Sigmoid colon (tissue), 7 donors: ENCODE measurements around the gene MAK. TPM values are rescaled to one million over a fixed set of nuclear protein-coding genes. Genes with fewer than 3 reads are reported as not detected.
"Not testable (repeated sequence)": the region's sequence is repeated elsewhere in the genome, so short reads cannot be mapped to it uniquely, and the experiment has no call there.

Experiments
- DNase-seq: peaks from one replicate; pipeline ENCODE4 v3.0.0-alpha.2; 2019
- H3K27ac ChIP-seq, 4 donors: fragments of 200-600 bp; sonication (generic); one replicate each; pipeline ENCODE4 v1.5.1; 2016 to 2019; ENCODE audit warnings: mild to moderate bottlenecking in 1 of 4
- H3K27me3 ChIP-seq, 3 donors: fragments of 200-600 bp; sonication (generic); one replicate each; pipeline ENCODE4 v1.5.1; 2019; ENCODE audit warnings: mild to moderate bottlenecking in 1 of 3
- H3K36me3 ChIP-seq, 4 donors: fragments of 200-600 bp; sonication (generic); one replicate each; pipeline ENCODE4 v1.5.1; 2016 to 2019
- H3K4me1 ChIP-seq, 4 donors: fragments of 200-600 bp; sonication (generic); one replicate each; pipeline ENCODE4 v1.5.1; 2017 to 2019
- H3K4me3 ChIP-seq, 4 donors: fragments of 200-600 bp; sonication (generic); one replicate each; pipeline ENCODE4 v1.5.1; 2017 to 2019; ENCODE audit warnings: mild to moderate bottlenecking in 2 of 4, moderate library complexity in 1 of 4
- H3K9me3 ChIP-seq, 4 donors: fragments of 200-600 bp in 3 of 4; sonication (generic) in 3 of 4; one replicate each; pipeline versions ENCODE4 v1.5.1 to v1.6.1; 2013 to 2019
- CTCF ChIP-seq, 4 experiments: fragments of 450-650 bp in 3 of 4; fragments of 200-600 bp in 1 of 4; IDR thresholded peaks; one replicate each; pipeline ENCODE4 v1.5.1; 2016 to 2019; ENCODE audit warnings: antibody characterized with exemption in 4 of 4, mild to moderate bottlenecking in 3 of 4, moderate library complexity in 2 of 4
- EP300 ChIP-seq, 4 donors: sonication (generic); formaldehyde crosslinking; IDR thresholded peaks; one replicate each; pipeline ENCODE4 v1.6.1; 2017; ENCODE audit warnings: antibody characterized with exemption in 4 of 4
- POLR2A ChIP-seq, 2 donors: fragments of 450-650 bp; IDR thresholded peaks; one replicate each; pipeline ENCODE4 v1.6.1; 2016; ENCODE audit warnings: antibody characterized with exemption in 2 of 2, mild to moderate bottlenecking in 2 of 2, moderate library complexity in 2 of 2
- POLR2AphosphoS5 ChIP-seq, 4 donors: sonication (generic); formaldehyde crosslinking; IDR thresholded peaks; one replicate each; pipeline ENCODE4 v1.6.1; 2017; ENCODE audit warnings: antibody characterized with exemption in 4 of 4
- WGBS, 2 donors: extraction: QIAGEN DNeasy Blood & Tissue Kit; methylation state at CpG; one replicate each; pipeline ENCODE4 v1.1.7; 2013; 5-methylcytosine and 5-hydroxymethylcytosine counted together
- intact Hi-C: fragments of 100-400 bp; cut with DNase I; formaldehyde crosslinking; loops from one replicate; pipeline ENCODE4 v1.15.1; 2023
- polyA plus RNA-seq, 3 donors: library from polyadenylated mRNA; stranded (reverse); fragments of 200-250 nt; gene quantifications; one replicate each; pipeline ENCODE4 v1.2.3, GENCODE V29; 2013
- total RNA-seq, 4 donors: library from RNA; depleted of rRNA; stranded (reverse); fragments of >200 nt; gene quantifications; one replicate each; pipeline ENCODE4 v1.1.0, GENCODE V29; 2016
- donor health status: healthy with polysubstance abuse.
- donor health status: Bipolar disorder and iron deficiency.
- donor health status: healthy.

The MAK gene
- under 1 TPM in 1 of 4 donors, not detected in 3; 0.36 TPM for total RNA-seq
- under 1 TPM in 1 of 3 donors, not detected in 2; 0.03 TPM for polyA plus RNA-seq

- Histone ChIP-seq H3K4me3 (peak within 1 kb of the TSS; percentile 35 to 59 (median 54)), H3K9me3 (no peaks in the 10 kb centered on the region), H3K27me3 (peaks cover 9 to 55% (median 35%) of the 10 kb centered on the region in 3 donors), H3K4me1 (peaks cover 0 to 20% (median 18%) of the 10 kb centered on the region in 4 donors), H3K27ac (peak within 1 kb of the TSS in 2 of 4 donors; percentile 4 to 42), H3K36me3 (no peaks in the 10 kb centered on the region)
- TF ChIP-seq EP300 (IDR thresholded peaks at IDR 0.05): no peak
- no peak for TF ChIP-seq CTCF (IDR thresholded peaks at IDR 0.05)
- TF ChIP-seq POLR2AphosphoS5 (IDR thresholded peaks at IDR 0.05): peak in 2 of 4 donors; percentile 22 to 60
- no peak for TF ChIP-seq POLR2A (IDR thresholded peaks at IDR 0.05)
- 0 to 1% methylated on average over 53 of the region's 53 CpGs for WGBS, 2 donors
- intact Hi-C loops: no loop called here
- peak; percentile 83 for DNase-seq
Measured at GRCh38 chr6:10837995-10838793, at the start of gene MAK. MAK (minus strand) TSS chr6:10838539; CDS start chr6:10830648, 7,891 bp downstream.

- 2 to 9% methylated on average over 58 of the region's 58 CpGs for WGBS, 2 donors
- Histone ChIP-seq H3K4me1 (peaks cover 0 to 32% (median 16%) of the 10 kb centered on the region in 4 donors), H3K27me3 (peaks cover 21 to 72% (median 51%) of the 10 kb centered on the region in 3 donors), H3K9me3 (no peaks in the 10 kb centered on the region), H3K36me3 (no peaks in the 10 kb centered on the region), H3K4me3 (peak within 1 kb of the TSS in 3 of 4 donors; percentile 18 to 36 (median 35)), H3K27ac (no peak within 1 kb of the TSS)
- TF ChIP-seq POLR2A (IDR thresholded peaks at IDR 0.05) (no peak), CTCF (IDR thresholded peaks at IDR 0.05) (no peak), EP300 (IDR thresholded peaks at IDR 0.05) (no peak), POLR2AphosphoS5 (IDR thresholded peaks at IDR 0.05) (no peak)
- DNase-seq: no peak
- intact Hi-C loops: no loop called here
Measured at GRCh38 chr6:10886691-10887502, 48.6 kb upstream of the MAK start, which contains the start of gene SYCP2L. SYCP2L (plus strand) TSS chr6:10887052; CDS start chr6:10887127, 75 bp downstream.

- H3K36me3 ChIP-seq, H3K9me3 ChIP-seq, intact Hi-C loops, DNase-seq, H3K27ac ChIP-seq: not testable (repeated sequence)
- Histone ChIP-seq H3K27me3 (peaks cover 25 to 77% (median 57%) of the 10 kb centered on the region in 3 donors), H3K4me3 (peak overlapping the region in 3 of 4 donors; percentile 18 to 36 (median 35)), H3K4me1 (peaks cover 0 to 38% (median 16%) of the 10 kb centered on the region in 4 donors)
- WGBS, 2 donors: 21 to 34% methylated on average over 11 of the region's 11 CpGs
Measured at GRCh38 chr6:10886365-10886690, 48.0 kb upstream of the MAK start.

GRCh38 chr6:10884245-10884972 is 46.1 kb upstream of the MAK start:
- Histone ChIP-seq H3K27ac (no peak overlapping the region), H3K9me3 (no peaks in the 10 kb centered on the region), H3K27me3 (peaks cover 25 to 94% (median 67%) of the 10 kb centered on the region in 3 donors), H3K4me1 (peaks cover 0 to 38% (median 16%) of the 10 kb centered on the region in 4 donors), H3K36me3 (no peaks in the 10 kb centered on the region), H3K4me3 (no peak overlapping the region)
- no peak for DNase-seq
- WGBS, 2 donors: 16 to 39% methylated on average over 24 of the region's 24 CpGs
- intact Hi-C loops: no loop called here
- no peak for TF ChIP-seq POLR2AphosphoS5 (IDR thresholded peaks at IDR 0.05)
- TF ChIP-seq CTCF (IDR thresholded peaks at IDR 0.05): no peak
- TF ChIP-seq EP300 (IDR thresholded peaks at IDR 0.05): no peak
- no peak for TF ChIP-seq POLR2A (IDR thresholded peaks at IDR 0.05)
